Activated naive CD4-positive, alpha-beta T cell treated with anti-CD3 and anti-CD28 coated beads for 36 hours (primary cell): ENCODE results near the gene ZNF384. TPM values are rescaled to one million over a fixed set of nuclear protein-coding genes. Genes with fewer than 3 reads are reported as not detected.

ENCODE experiments used
- CTCF ChIA-PET: fragments of 350-600 bp; sonication (Branson Sonifier 250); formaldehyde crosslinking; loops from one replicate; lab custom pipeline; 2021; ENCODE audit warnings: antibody characterized with exemption; lab: Charles Lee
- DNase-seq: peaks from one replicate; pipeline ENCODE4 v3.0.0-alpha.2; 2020
- H3K27ac Mint-ChIP-seq: one replicate; pipeline ENCODE4 v1.8.0; 2021; ENCODE audit warnings: mild to moderate bottlenecking, mixed read lengths
- H3K27me3 Mint-ChIP-seq: one replicate; pipeline ENCODE4 v1.8.0; 2021; ENCODE audit warnings: low read depth, mixed read lengths
- H3K36me3 Mint-ChIP-seq: one replicate; pipeline ENCODE4 v1.8.0; 2021; ENCODE audit warnings: low read depth, mixed read lengths
- H3K4me1 Mint-ChIP-seq: one replicate; pipeline ENCODE4 v1.8.0; 2021; ENCODE audit warnings: low read depth, mixed read lengths
- H3K4me3 Mint-ChIP-seq: one replicate; pipeline ENCODE4 v1.8.0; 2021; ENCODE audit warnings: mild to moderate bottlenecking, moderate library complexity, mixed read lengths
- H3K9me3 Mint-ChIP-seq: one replicate; pipeline ENCODE4 v1.8.0; 2021; ENCODE audit warnings: mixed read lengths
- intact Hi-C: fragments of 100-400 bp; cut with micrococcal nuclease; formaldehyde crosslinking; loops from one replicate; pipeline ENCODE4 v1.15.1; 2023
- total RNA-seq, 2 experiments: library from RNA; stranded (reverse); gene quantifications; one replicate each; pipeline ENCODE4 v1.2.3, GENCODE V29; 2021

Gene ZNF384
- total RNA-seq, 2 experiments from 2014 or later = 52.6 to 56.6 TPM

GRCh38 chr12:6672143-6672542 is 17.0 kb downstream of the ZNF384 start:
- intact Hi-C loops = no loop called here
- H3K27me3 Mint-ChIP-seq = no peaks in the 10 kb centered on the region
- H3K4me1 Mint-ChIP-seq = no peaks in the 10 kb centered on the region
- CTCF ChIA-PET = interaction anchor here (0.6 to 3.1 kb wide), 2 partner anchors 13 to 119 kb away, joined by 3 to 12 read pairs; no protein-coding TSS in a partner anchor
- H3K27ac Mint-ChIP-seq = no peak overlapping the region
- no peaks in the 10 kb centered on the region for H3K9me3 Mint-ChIP-seq
- H3K36me3 Mint-ChIP-seq = peaks cover 56% of the 10 kb centered on the region
- DNase-seq = no peak
- no peak overlapping the region for H3K4me3 Mint-ChIP-seq

DNA sequence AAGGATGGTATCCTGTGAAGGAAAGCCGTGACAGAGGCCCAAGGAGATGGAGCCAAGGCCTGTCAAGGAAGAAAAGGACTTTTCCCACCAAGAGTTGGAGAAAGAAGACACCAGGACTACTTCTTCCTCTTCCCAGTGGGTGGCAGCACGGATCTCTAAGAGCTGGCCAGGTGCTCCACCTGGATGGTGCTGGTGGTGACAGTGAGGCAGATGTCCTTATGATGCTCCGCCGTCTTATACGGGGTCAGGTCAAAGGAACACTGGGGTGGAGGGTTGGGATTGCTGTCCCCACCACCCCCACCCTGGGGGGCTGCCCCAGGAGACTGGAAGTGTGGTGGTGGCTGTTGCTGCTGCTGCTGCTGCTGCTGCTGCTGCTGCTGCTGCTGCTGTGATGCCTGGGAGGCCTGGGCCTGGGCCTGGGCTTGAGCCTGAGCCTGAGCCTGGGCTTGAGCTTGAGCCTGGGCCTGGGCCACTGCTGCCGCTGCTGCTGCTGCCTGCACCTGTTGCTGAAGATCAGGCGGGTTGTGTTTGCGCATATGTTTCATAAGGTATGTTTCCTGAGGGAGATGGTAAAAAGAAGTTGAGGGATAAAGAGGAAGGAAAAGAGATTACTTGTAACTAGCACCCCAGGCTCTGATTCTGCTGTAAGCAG is 21.5 kb downstream of the ZNF384 start:
- Mint-ChIP-seq H3K9me3 (no peaks in the 10 kb centered on the region), H3K27ac (no peak overlapping the region), H3K36me3 (peaks cover 38% of the 10 kb centered on the region), H3K4me3 (no peak overlapping the region), H3K27me3 (no peaks in the 10 kb centered on the region), H3K4me1 (peaks cover 11% of the 10 kb centered on the region)
- CTCF ChIA-PET = interaction anchor here (1.1 to 2.6 kb wide), 4 partner anchors 16 to 65 kb away, joined by 3 to 10 read pairs (median 4); no protein-coding TSS in a partner anchor
- intact Hi-C loops = no loop called here
- DNase-seq = peak; percentile 14

DNA sequence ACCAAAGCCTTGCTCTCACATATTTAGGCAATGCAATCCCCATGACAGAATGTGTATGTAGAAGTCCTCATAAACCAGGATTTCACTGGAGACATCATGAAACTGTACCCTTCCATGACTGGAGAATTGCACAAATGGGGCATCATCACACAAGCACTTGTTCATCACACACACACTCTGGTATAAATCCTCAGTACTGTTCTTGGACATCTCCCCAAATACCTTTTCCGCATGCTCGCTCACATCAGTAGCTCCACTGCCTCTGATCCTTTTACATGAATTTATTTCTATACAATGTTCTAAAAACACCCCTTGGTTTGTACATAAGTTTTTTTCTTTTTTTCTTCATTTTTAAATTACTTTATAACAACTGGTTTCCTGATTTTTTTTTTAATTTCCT is 23.0 kb downstream of the ZNF384 start:
- intact Hi-C loops = no loop called here
- H3K27ac Mint-ChIP-seq = no peak overlapping the region
- no peak overlapping the region for H3K4me3 Mint-ChIP-seq
- CTCF ChIA-PET = interaction anchor here (3.0 kb wide), 1 partner anchor 46 kb away, joined by 20 read pairs; no protein-coding TSS in a partner anchor
- peaks cover 29% of the 10 kb centered on the region for H3K36me3 Mint-ChIP-seq
- no peaks in the 10 kb centered on the region for H3K9me3 Mint-ChIP-seq
- peaks cover 19% of the 10 kb centered on the region for H3K4me1 Mint-ChIP-seq
- DNase-seq = no peak
- no peaks in the 10 kb centered on the region for H3K27me3 Mint-ChIP-seq

DNA sequence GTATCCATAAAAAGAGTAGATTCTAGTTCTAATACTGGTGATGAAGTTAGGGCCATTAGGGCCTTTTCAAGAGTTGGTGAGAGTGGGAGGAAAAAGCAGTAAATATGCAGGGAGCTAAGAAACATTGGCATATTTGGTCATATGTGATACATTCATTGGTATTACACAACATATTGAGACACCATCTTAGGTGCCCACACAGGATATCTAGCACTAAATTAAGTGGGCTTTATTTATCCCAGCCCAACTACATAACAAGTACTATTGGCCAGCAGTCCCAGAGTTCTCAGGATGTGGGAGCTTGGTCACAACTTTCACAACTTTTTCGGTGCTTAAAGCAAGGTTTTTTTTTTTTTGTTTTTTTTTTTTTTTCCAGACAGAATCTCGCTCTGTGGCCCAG is 24.3 kb downstream of the ZNF384 start:
- Mint-ChIP-seq H3K27me3 (no peaks in the 10 kb centered on the region), H3K4me3 (no peak overlapping the region), H3K36me3 (peaks cover 21% of the 10 kb centered on the region), H3K9me3 (no peaks in the 10 kb centered on the region), H3K4me1 (peaks cover 21% of the 10 kb centered on the region), H3K27ac (no peak overlapping the region)
- CTCF ChIA-PET = interaction anchor here (0.6 to 3.0 kb wide), 6 partner anchors 19 to 100 kb away, joined by 3 to 20 read pairs (median 4); no protein-coding TSS in a partner anchor
- no peak for DNase-seq
- intact Hi-C loops = no loop called here

GRCh38 chr12:6662906-6663742 is 26.1 kb downstream of the ZNF384 start, which contains the start of gene ING4:
Gene ING4, minus strand, starts transcription at chr12:6663119. Its CDS starts 18 bp downstream, at chr12:6663101.
- peak; percentile 99 for DNase-seq
- Mint-ChIP-seq H3K27me3 (no peaks in the 10 kb centered on the region), H3K9me3 (no peaks in the 10 kb centered on the region), H3K4me1 (peaks cover 25% of the 10 kb centered on the region), H3K27ac (peak within 1 kb of the TSS; percentile 88), H3K36me3 (peaks cover 10% of the 10 kb centered on the region), H3K4me3 (peak within 1 kb of the TSS; percentile 86)
- intact Hi-C loops = loop anchor here (1.0 kb wide), 12 partner anchors 21 to 307 kb away; partner anchors contain the start of genes CD4, CHD4, COPS7A and EMG1
- CTCF ChIA-PET = interaction anchor here (1.1 to 3.0 kb wide), 2 partner anchors 43 to 102 kb away, joined by 6 to 20 read pairs; no protein-coding TSS in a partner anchor

- Mint-ChIP-seq H3K27me3 (no peaks in the 10 kb centered on the region), H3K36me3 (peaks cover 4% of the 10 kb centered on the region), H3K9me3 (no peaks in the 10 kb centered on the region), H3K27ac (peak overlapping the region; percentile 88), H3K4me3 (peak overlapping the region; percentile 86), H3K4me1 (peaks cover 25% of the 10 kb centered on the region)
- DNase-seq = no peak
- CTCF ChIA-PET = no interaction called here
- intact Hi-C loops = no loop called here
These were observed 26.6 kb downstream of the ZNF384 start for GRCh38 chr12:6662602-6662905.

GRCh38 chr12:6653987-6654386 is 35.2 kb downstream of the ZNF384 start:
- intact Hi-C loops = no loop called here
- Mint-ChIP-seq H3K27me3 (no peaks in the 10 kb centered on the region), H3K4me1 (peaks cover 6% of the 10 kb centered on the region), H3K36me3 (peaks cover 1% of the 10 kb centered on the region), H3K9me3 (no peaks in the 10 kb centered on the region), H3K4me3 (no peak overlapping the region), H3K27ac (no peak overlapping the region)
- no peak for DNase-seq
- CTCF ChIA-PET = interaction anchor here (0.6 to 0.7 kb wide), 2 partner anchors 25 to 32 kb away, joined by 3 to 4 read pairs; no protein-coding TSS in a partner anchor

GRCh38 chr12:6653342-6653741 is 35.8 kb downstream of the ZNF384 start:
- H3K4me3 Mint-ChIP-seq = no peak overlapping the region

GRCh38 chr12:6652391-6652790 is 36.8 kb downstream of the ZNF384 start:
- H3K27me3 Mint-ChIP-seq = no peaks in the 10 kb centered on the region

More at GRCh38 chr12:6653342-6653741, 35.8 kb downstream of the ZNF384 start:
- H3K36me3 Mint-ChIP-seq = no peaks in the 10 kb centered on the region
- no peak overlapping the region for H3K27ac Mint-ChIP-seq
- DNase-seq = no peak
- CTCF ChIA-PET = no interaction called here
- no peaks in the 10 kb centered on the region for H3K27me3 Mint-ChIP-seq
- intact Hi-C loops = no loop called here
- peaks cover 2% of the 10 kb centered on the region for H3K4me1 Mint-ChIP-seq
- H3K9me3 Mint-ChIP-seq = no peaks in the 10 kb centered on the region

DNA sequence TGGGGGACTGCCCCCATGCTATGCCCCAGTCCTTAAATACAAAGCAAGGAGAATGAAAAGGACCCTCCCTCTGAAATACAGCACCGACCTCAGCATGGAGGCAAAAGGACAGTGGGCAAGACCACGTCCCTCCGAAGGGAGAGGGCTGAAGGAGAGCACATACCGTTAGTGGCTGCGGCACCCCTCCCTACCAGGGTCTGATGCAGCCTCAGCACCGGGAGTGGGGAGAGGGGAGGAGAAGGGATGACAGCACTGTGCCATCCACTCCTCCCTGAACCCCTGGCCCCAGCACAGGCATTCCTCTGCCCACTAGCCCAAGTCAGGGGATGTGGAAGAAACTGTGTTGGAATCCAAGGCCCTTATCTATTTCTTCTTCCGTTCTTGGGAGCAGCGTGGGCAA is 38.3 kb downstream of the ZNF384 start:
- Mint-ChIP-seq H3K4me3 (no peak overlapping the region), H3K9me3 (no peaks in the 10 kb centered on the region), H3K27me3 (no peaks in the 10 kb centered on the region), H3K4me1 (peaks cover 6% of the 10 kb centered on the region), H3K36me3 (peaks cover 2% of the 10 kb centered on the region), H3K27ac (no peak overlapping the region)
- intact Hi-C loops = no loop called here
- no peak for DNase-seq
- CTCF ChIA-PET = interaction anchor here (1.0 kb wide), 1 partner anchor 30 kb away, joined by 3 read pairs; no protein-coding TSS in a partner anchor

More at GRCh38 chr12:6652391-6652790, 36.8 kb downstream of the ZNF384 start:
- Mint-ChIP-seq H3K4me1 (peaks cover under 1% of the 10 kb centered on the region), H3K9me3 (no peaks in the 10 kb centered on the region), H3K36me3 (no peaks in the 10 kb centered on the region), H3K27ac (no peak overlapping the region), H3K4me3 (no peak overlapping the region)
- CTCF ChIA-PET = no interaction called here
- intact Hi-C loops = no loop called here
- DNase-seq = no peak

- H3K4me3 Mint-ChIP-seq = peak within 1 kb of the TSS; percentile 72
- no peak within 1 kb of the TSS for H3K27ac Mint-ChIP-seq
- H3K9me3 Mint-ChIP-seq = peaks cover 10% of the 10 kb centered on the region
- peaks cover 6% of the 10 kb centered on the region for H3K4me1 Mint-ChIP-seq
- CTCF ChIA-PET = interaction anchor here (0.8 kb wide), 1 partner anchor 193 kb away, joined by 6 read pairs; no protein-coding TSS in a partner anchor
- DNase-seq = peak; percentile 56
- H3K27me3 Mint-ChIP-seq = no peaks in the 10 kb centered on the region
- intact Hi-C loops = no loop called here
- peaks cover 10% of the 10 kb centered on the region for H3K36me3 Mint-ChIP-seq
These were observed 42.0 kb downstream of the ZNF384 start, which contains the start of gene ACRBP for GRCh38 chr12:6647083-6647604. Gene ACRBP, minus strand, starts transcription at chr12:6647432. Its CDS starts 66 bp downstream, at chr12:6647366.
